ENCODE measurements around the gene LPCAT1.
"Not testable (repeated sequence)": the region's sequence is repeated elsewhere in the genome, so short reads cannot be mapped to it uniquely, and the experiment has no call there.

Gene LPCAT1

GRCh38 chr5:1523793-1524480 lies at the start of gene LPCAT1:
LPCAT1 (minus strand) TSS chr5:1523960; CDS start chr5:1523844, 116 bp downstream.
- H3K27ac ChIP-seq: peak within 1 kb of the TSS; percentile 78
- peak; percentile 87 for DNase-seq (ENCODE audit: low spot score)
- POLR2A ChIA-PET (ENCODE audit: low non-redundant PET): interaction anchor here (0.9 to 1.3 kb wide), 2 partner anchors 13 to 19 kb away, joined by 3 to 4 read pairs; no protein-coding TSS in a partner anchor
- no peak for TF ChIP-seq CTCF (conservative IDR thresholded peaks at IDR 0.05; ENCODE audit: low read depth)
- CTCF ChIA-PET: interaction anchor here (0.5 to 0.6 kb wide), 3 partner anchors 68 to 252 kb away, joined by 3 to 4 read pairs (median 3); no protein-coding TSS in a partner anchor

- DNase-seq (ENCODE audit: low spot score); POLR2A ChIA-PET (ENCODE audit: low non-redundant PET); H3K27ac ChIP-seq: not testable (repeated sequence)
- CTCF ChIA-PET: interaction anchor here (0.7 kb wide), 1 partner anchor 17 kb away, joined by 3 read pairs; no protein-coding TSS in a partner anchor
Measured at GRCh38 chr5:1571875-1572274, 48.1 kb upstream of the LPCAT1 start.

- H3K27ac ChIP-seq: no peak overlapping the region
- DNase-seq (ENCODE audit: low spot score): no peak
- no peak for TF ChIP-seq CTCF (conservative IDR thresholded peaks at IDR 0.05; ENCODE audit: low read depth)
- POLR2A ChIA-PET (ENCODE audit: low non-redundant PET): no interaction called here
- CTCF ChIA-PET: no interaction called here
Measured at GRCh38 chr5:1570975-1571374, 47.2 kb upstream of the LPCAT1 start.

- CTCF ChIA-PET: interaction anchor here (0.7 kb wide), 1 partner anchor 95 kb away, joined by 4 read pairs; no protein-coding TSS in a partner anchor
- no peak for TF ChIP-seq CTCF (conservative IDR thresholded peaks at IDR 0.05; ENCODE audit: low read depth)
- peak overlapping the region; percentile 49 for H3K27ac ChIP-seq
- DNase-seq (ENCODE audit: low spot score): peak; percentile 46
- POLR2A ChIA-PET (ENCODE audit: low non-redundant PET): interaction anchor here (0.6 kb wide), 1 partner anchor 93 kb away, joined by 3 read pairs; no protein-coding TSS in a partner anchor
Measured at GRCh38 chr5:1568201-1568979, 44.6 kb upstream of the LPCAT1 start.

GRCh38 chr5:1567527-1568200 lies 43.9 kb upstream of the LPCAT1 start:
- POLR2A ChIA-PET (ENCODE audit: low non-redundant PET): interaction anchor here (0.6 kb wide), 1 partner anchor 93 kb away, joined by 3 read pairs; no protein-coding TSS in a partner anchor
- peak overlapping the region; percentile 36; the same call in 1 of the 2 replicates for H3K27ac ChIP-seq
- DNase-seq (ENCODE audit: low spot score); CTCF ChIA-PET: not testable (repeated sequence)

- no peak overlapping the region for H3K27ac ChIP-seq
- POLR2A ChIA-PET (ENCODE audit: low non-redundant PET): interaction anchor here (0.6 kb wide), 1 partner anchor 23 kb away, joined by 3 read pairs; no protein-coding TSS in a partner anchor
- TF ChIP-seq CTCF (conservative IDR thresholded peaks at IDR 0.05; ENCODE audit: low read depth): no peak
- CTCF ChIA-PET: interaction anchor here (0.6 kb wide), 2 partner anchors 28 to 55 kb away, joined by 3 to 5 read pairs; no protein-coding TSS in a partner anchor
- DNase-seq (ENCODE audit: low spot score): no peak
Measured at GRCh38 chr5:1565737-1566734, 42.3 kb upstream of the LPCAT1 start.

Data from RWPE1 (cell line).